ENCODE data around the gene COX15.

- no peak for TF ChIP-seq POLR2A (IDR thresholded peaks at IDR 0.05)
- no peak for TF ChIP-seq CTCF (IDR thresholded peaks at IDR 0.05)
Measured at GRCh38 chr10:99769706-99770105, 37.8 kb upstream of the COX15 start.

All from uterus (tissue), 2 donors.